DLD1 (cell line): Measurements from ENCODE around the gene GUCD1.
"Not testable (repeated sequence)": the region's sequence is repeated elsewhere in the genome, so short reads cannot be mapped to it uniquely, and the experiment has no call there.

Experiments used
- in situ Hi-C: cut with HindIII; loops from 2 replicates; pipeline ENCODE4 v1.10.0; 2017; ENCODE audit warnings: low sequenced_read_pairs

GUCD1 gene

GRCh38 chr22:24566899-24567511, 12.1 kb upstream of the GUCD1 start:
- in situ Hi-C loops: no loop called here

- in situ Hi-C loops: no loop called here
Measured at GRCh38 chr22:24565077-24565476, 10.1 kb upstream of the GUCD1 start.

GRCh38 chr22:24564376-24565058, 9.6 kb upstream of the GUCD1 start:
- in situ Hi-C loops: no loop called here

GRCh38 chr22:24563246-24563645, 8.3 kb upstream of the GUCD1 start:
- in situ Hi-C loops: no loop called here

GRCh38 chr22:24559471-24559870, 4.5 kb upstream of the GUCD1 start:
- in situ Hi-C loops: no loop called here

- in situ Hi-C loops: no loop called here
Measured at GRCh38 chr22:24555165-24556039, 464 bp upstream of the GUCD1 start, which contains the start of gene SNRPD3. TSS of gene SNRPD3 (plus strand) at chr22:24555999. CDS start at chr22:24557675, 1,676 bp downstream.

- in situ Hi-C loops: no loop called here
Measured at GRCh38 chr22:24553597-24554312, 1.2 kb downstream of the GUCD1 start.

GRCh38 chr22:24552503-24553286, 2.2 kb downstream of the GUCD1 start:
- in situ Hi-C loops: not testable (repeated sequence)

GRCh38 chr22:24550902-24551435, 4.0 kb downstream of the GUCD1 start:
- in situ Hi-C loops: no loop called here

GRCh38 chr22:24550028-24550901, 4.7 kb downstream of the GUCD1 start:
- in situ Hi-C loops: no loop called here

GRCh38 chr22:24548812-24549211, 6.1 kb downstream of the GUCD1 start:
- in situ Hi-C loops: no loop called here

GRCh38 chr22:24543679-24544243, 11.2 kb downstream of the GUCD1 start:
- in situ Hi-C loops: no loop called here

GRCh38 chr22:24543185-24543601, 11.7 kb downstream of the GUCD1 start:
- in situ Hi-C loops: no loop called here

GRCh38 chr22:24542641-24543040, 12.3 kb downstream of the GUCD1 start:
- in situ Hi-C loops: no loop called here

- in situ Hi-C loops: no loop called here
Measured at GRCh38 chr22:24541681-24542515, 13.0 kb downstream of the GUCD1 start.

GRCh38 chr22:24540470-24540869, 14.5 kb downstream of the GUCD1 start:
- in situ Hi-C loops: no loop called here

- in situ Hi-C loops: no loop called here
Measured at GRCh38 chr22:24536089-24536488, 18.8 kb downstream of the GUCD1 start.

- in situ Hi-C loops: no loop called here
Measured at GRCh38 chr22:24535348-24535747, 19.6 kb downstream of the GUCD1 start.
